Esophagus mucosa (tissue), 1 donor: ENCODE data around the gene STXBP5. TPM values are rescaled to one million over a fixed set of nuclear protein-coding genes. Genes with fewer than 3 reads are reported as not detected.
"Not testable (repeated sequence)": the region's sequence is repeated elsewhere in the genome, so short reads cannot be mapped to it uniquely, and the experiment has no call there.

Source experiments
- ATAC-seq: fragments of 200-7000 bp; cut with Tn5 transposase; one replicate; pipeline ENCODE4 v1.9.1; 2020
- total RNA-seq: library from RNA; stranded (reverse); gene quantifications from one replicate; pipeline ENCODE4 v1.2.4, GENCODE V29; 2023
- donor health status: DM: yes; HTN: yes; CAD: no.

The STXBP5 gene
- total RNA-seq, 1 donor from 2014 or later: 27.8 TPM

GRCh38 chr6:147301070-147301469 is 96.9 kb downstream of the STXBP5 start:
- no peak for ATAC-seq

GRCh38 chr6:147304016-147304415 is 99.8 kb downstream of the STXBP5 start:
- ATAC-seq: no peak

- no peak for ATAC-seq
These were observed 106.3 kb downstream of the STXBP5 start for GRCh38 chr6:147310521-147310920.

- no peak for ATAC-seq
These were observed 107.0 kb downstream of the STXBP5 start for GRCh38 chr6:147311218-147311617.

GRCh38 chr6:147321260-147321659 is 117.0 kb downstream of the STXBP5 start:
- ATAC-seq: no peak

- peak; percentile 64 for ATAC-seq
These were observed 118.3 kb downstream of the STXBP5 start for GRCh38 chr6:147322299-147323162.

GRCh38 chr6:147325557-147325956 is 121.3 kb downstream of the STXBP5 start:
- no peak for ATAC-seq

- no peak for ATAC-seq
These were observed 127.2 kb downstream of the STXBP5 start for GRCh38 chr6:147331401-147331800.

- ATAC-seq: no peak
These were observed 133.7 kb downstream of the STXBP5 start for GRCh38 chr6:147337921-147338320.

- no peak for ATAC-seq
These were observed 137.3 kb downstream of the STXBP5 start for GRCh38 chr6:147341486-147341885.

- ATAC-seq: no peak
These were observed 141.7 kb downstream of the STXBP5 start for GRCh38 chr6:147345902-147346301.

- no peak for ATAC-seq
These were observed 143.1 kb downstream of the STXBP5 start for GRCh38 chr6:147347179-147347881.

GRCh38 chr6:147347882-147348575 is 143.8 kb downstream of the STXBP5 start:
- ATAC-seq: no peak

- no peak for ATAC-seq
These were observed 157.2 kb downstream of the STXBP5 start for GRCh38 chr6:147361311-147361981.

- no peak for ATAC-seq
These were observed 162.1 kb downstream of the STXBP5 start for GRCh38 chr6:147366290-147366689.

- no peak for ATAC-seq
These were observed 167.1 kb downstream of the STXBP5 start for GRCh38 chr6:147371325-147371724.

- ATAC-seq: no peak
These were observed 168.6 kb downstream of the STXBP5 start for GRCh38 chr6:147372806-147373205.

- ATAC-seq: no peak
These were observed 174.6 kb downstream of the STXBP5 start for GRCh38 chr6:147378819-147379218.

GRCh38 chr6:147380841-147381240 is 176.6 kb downstream of the STXBP5 start:
- ATAC-seq: not testable (repeated sequence)

GRCh38 chr6:147381712-147382111 is 177.5 kb downstream of the STXBP5 start:
- no peak for ATAC-seq

GRCh38 chr6:147382945-147383554 is 178.8 kb downstream of the STXBP5 start:
- no peak for ATAC-seq

- ATAC-seq: no peak
These were observed 179.8 kb downstream of the STXBP5 start for GRCh38 chr6:147384029-147384428.
